ENCODE results near the gene MLXIPL.
A peak's percentile ranks its signal among the peaks of the same experiment; 100 is the strongest.
"Not testable (repeated sequence)": the region's sequence is repeated elsewhere in the genome, so short reads cannot be mapped to it uniquely, and the experiment has no call there.

MLXIPL gene

DNA sequence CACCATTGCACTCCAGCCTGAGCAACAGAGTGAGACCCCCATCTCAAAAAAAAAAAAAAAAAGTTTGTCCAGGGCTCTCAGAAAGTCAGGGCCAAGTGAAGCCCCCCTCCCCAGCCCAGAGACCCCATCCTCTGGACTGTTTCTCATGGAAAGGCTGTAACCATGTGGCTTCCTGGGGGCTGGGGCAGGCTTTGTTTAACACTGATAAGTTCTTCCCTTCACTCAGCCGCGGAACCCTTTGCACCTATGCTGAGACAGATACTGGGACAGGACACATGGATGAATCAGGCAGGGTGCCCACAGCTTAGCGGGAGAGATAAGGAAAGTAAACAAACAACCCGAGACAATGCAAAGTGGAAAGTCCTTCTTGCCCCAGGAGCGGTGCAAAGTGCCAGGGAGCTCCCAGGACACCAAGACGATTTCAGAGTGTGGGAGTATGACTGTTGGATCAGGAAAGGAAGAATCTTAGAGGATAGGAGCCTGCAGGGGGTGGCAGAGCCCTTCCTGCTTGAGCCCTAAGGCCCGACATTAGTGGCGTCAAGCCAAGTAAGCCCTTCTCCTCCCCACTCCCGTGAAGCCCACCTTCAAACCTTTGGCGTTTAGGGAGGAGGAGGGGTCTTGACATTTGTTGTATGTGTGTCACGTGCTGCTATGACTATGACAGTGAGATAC, 11.6 kb downstream of the MLXIPL start:
- no peak for DNase-seq (ENCODE audit: low read depth in 2 of 2)

DNA sequence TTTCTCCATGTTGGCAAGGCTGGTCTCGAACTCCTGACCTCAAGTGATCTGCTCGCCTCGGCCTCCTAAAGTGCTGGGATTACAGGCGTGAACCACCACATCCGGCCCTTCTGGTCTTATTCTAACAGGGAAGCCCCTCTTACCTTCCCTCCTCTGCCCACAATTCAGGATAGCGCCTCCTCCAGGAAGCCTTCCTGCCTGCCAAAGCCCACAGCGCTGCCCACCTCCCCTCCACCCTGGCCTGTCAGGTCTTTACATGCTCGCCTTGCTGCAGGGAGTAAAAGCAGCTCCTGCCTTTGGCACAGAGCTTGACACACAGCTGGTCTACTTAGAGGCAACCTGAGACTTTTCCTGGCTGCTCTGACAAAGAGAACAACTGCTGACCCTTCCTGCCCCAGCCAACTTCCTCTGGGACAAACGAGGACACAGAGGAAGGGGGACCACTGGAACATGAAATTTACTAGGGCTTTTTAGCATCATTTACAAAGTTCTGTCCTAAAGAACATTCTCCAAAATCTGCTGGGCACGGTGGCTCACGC, 13.2 kb downstream of the MLXIPL start:
- DNase-seq (ENCODE audit: low read depth in 2 of 2), result no peak

- DNase-seq (ENCODE audit: low read depth in 2 of 2), result no peak
Observed at GRCh38 chr7:73610105-73610504, 14.2 kb downstream of the MLXIPL start.

GRCh38 chr7:73607692-73607983, 16.7 kb downstream of the MLXIPL start:
- not testable (repeated sequence) for DNase-seq (ENCODE audit: low read depth in 2 of 2)

DNA sequence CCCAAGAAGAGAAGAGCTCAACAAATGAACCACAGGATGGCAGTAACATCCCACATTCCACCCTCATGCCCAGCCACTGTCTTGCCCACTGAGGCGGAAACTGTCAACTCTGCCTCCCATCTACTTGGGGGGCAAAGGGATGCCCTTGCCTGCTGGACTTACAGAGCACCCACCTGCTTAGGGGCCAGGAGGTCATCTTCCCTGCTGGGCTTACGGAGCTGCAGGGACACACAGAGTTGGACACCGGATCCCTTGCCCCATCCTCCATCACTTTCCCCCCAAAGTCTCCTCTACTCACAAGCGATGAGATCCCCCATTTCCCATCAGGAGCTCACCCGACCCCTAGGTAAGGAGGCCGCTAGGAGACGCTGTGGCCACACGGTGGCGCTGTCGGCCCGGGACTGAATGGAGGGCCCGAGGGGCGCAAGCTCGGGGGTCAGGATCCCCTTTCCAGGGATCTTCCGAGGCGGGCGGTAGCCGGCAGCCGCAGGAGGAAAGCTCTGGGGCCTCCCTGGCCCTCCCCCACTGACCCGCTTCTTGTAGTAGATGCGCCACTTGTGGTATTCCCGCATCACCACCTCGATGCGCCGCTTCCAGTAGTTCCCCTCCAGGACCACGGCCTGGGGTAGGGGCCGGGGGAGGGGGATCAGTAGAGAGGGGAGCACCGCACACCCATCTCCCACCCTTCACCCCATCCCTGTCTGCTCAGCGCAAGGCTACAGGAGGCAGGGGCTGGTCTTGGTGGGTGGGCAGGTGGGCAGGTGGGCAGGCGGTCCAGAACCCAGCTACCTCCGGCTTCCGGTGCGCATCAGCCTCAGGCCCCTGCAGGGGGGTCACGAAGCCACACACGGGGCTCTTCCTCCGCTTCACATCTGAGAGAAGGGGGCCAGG, 17.3 kb downstream of the MLXIPL start:
- peak; percentile 35 to 45 for DNase-seq (ENCODE audit: low read depth in 2 of 2)

- DNase-seq (ENCODE audit: low read depth in 2 of 2), result no peak
Observed at GRCh38 chr7:73605601-73606220, 18.6 kb downstream of the MLXIPL start.

GRCh38 chr7:73602721-73603651, 21.3 kb downstream of the MLXIPL start:
- DNase-seq (ENCODE audit: low read depth in 2 of 2), result no peak

DNA sequence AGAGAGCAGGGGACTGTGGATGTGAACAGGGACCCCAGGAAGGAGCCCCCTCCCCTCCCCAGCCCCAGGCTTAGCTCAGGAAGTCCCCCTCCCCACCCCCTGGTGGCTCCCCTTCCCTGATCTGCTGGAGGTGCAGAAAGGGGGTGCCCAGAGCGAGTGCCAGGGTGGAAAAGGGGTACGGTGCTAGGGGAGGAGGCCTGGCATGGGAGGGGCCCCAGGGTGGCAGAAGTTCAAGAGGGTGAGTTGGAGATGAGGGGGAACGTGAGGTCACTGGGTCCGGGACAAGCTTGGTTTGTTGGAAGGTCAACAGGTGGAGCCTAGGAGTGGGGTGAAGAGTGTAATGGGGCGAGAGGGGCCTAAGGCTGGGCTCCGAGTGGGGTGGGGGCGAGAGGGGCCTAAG, 24.4 kb downstream of the MLXIPL start:
- DNase-seq (ENCODE audit: low read depth in 2 of 2), result no peak

DNA sequence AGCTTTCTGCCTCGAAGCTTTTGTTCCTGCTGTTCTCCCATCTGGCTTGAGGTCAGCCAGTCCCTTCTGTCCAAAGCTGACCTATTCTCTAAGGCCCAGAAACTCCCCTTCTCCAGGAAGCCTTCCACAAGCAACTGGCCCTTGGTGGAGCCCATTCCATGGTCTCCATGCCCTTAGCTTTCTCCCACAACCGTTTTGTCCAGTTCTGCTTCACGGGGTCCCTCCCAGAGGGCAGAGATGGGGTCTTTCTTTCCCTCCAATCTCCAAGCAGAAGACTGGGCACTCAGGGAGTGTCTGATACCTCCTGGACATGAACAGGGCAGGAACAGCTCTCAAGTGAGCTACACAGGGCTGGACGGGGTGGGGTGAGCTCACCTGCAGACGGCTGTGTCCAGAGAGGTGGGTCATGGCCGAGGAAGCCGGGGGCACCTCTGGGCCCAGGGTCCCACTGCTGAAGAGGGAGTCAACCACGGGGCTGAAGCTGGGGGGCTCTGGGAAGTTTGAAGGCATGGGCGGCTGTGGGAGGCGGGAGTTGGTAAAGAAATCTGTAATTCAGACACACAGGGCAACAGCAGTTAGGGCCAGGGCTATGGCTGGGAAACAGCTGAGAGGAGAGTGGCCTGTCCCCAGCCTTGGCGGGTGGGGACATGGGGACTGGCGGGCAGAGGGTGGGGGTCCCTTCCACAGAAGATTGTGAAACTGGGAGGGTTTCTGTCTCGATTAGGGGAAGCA, 25.0 kb downstream of the MLXIPL start:
- DNase-seq (ENCODE audit: low read depth in 2 of 2), result no peak

DNA sequence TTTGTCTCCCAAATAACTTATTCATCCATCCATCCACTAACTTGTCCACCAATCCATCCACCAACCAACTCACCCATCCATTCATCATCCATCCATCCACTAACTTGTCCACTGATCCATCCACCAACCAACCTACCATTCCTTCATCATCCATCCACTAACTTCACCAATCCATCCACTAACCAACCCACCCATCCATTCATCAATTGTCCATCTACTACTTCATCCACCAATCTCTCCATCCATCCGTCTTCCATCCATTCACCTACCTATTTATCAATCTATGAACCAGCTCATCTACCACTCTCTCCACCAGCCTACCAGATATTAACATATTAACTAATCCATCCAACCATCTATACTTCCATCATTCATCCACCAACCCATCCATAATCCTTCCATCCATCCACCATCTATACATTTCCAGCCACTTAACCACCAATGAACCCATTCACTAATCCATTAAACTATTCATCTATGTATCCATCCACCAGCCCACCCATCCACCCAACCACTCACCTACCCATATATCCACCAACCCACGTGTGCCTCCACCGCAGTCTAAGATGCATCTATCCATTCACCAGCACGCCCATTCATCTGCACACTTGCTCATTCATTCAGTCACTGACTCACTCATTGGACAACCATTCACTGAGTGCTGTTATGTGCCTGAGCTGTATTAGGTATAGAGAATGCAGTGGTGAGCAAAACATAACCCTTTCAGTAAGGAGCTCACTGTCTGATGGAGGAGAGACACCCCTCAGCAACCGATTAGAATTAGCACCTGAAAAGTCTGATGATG, 26.1 kb downstream of the MLXIPL start:
- DNase-seq (ENCODE audit: low read depth in 2 of 2), result no peak

- DNase-seq (ENCODE audit: low read depth in 2 of 2), result no peak
Observed at GRCh38 chr7:73596191-73597065, 27.9 kb downstream of the MLXIPL start.

GRCh38 chr7:73595358-73595757, 29.0 kb downstream of the MLXIPL start:
- DNase-seq (ENCODE audit: low read depth in 2 of 2), result no peak

GRCh38 chr7:73593207-73594045, 30.9 kb downstream of the MLXIPL start:
- no peak for DNase-seq (ENCODE audit: low read depth in 2 of 2)

GRCh38 chr7:73586911-73587310, 37.4 kb downstream of the MLXIPL start:
- no peak for DNase-seq (ENCODE audit: low read depth in 2 of 2)

GRCh38 chr7:73585196-73585595, 39.1 kb downstream of the MLXIPL start:
- no peak for DNase-seq (ENCODE audit: low read depth in 2 of 2)

GRCh38 chr7:73582664-73583202, 41.6 kb downstream of the MLXIPL start:
- no peak for DNase-seq (ENCODE audit: low read depth in 2 of 2)

DNA sequence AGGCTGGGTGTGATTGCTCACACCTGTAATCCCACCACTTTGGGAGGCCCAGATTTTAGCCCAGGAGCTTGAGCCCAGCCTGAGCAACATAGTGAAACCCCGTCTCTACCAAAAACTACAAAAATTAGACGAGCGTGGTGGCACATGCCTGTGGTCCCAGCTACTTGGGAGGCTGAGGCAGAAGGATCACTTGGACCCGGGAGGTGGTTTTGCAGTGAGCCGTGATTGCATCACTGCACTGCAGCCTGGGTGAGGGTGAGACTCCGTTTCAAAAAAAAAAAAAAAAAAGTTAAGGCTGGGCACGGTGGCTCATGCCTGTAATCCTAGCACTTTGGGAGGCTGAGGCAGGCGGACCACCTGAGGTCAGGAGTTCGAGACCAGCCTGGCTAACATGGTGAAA, 43.3 kb downstream of the MLXIPL start:
- DNase-seq (ENCODE audit: low read depth in 2 of 2), result not testable (repeated sequence)
